Fibroblast of the aortic adventitia (primary cell): ENCODE results near the gene RAB40C. TPM values are rescaled to one million over a fixed set of nuclear protein-coding genes. Genes with fewer than 3 reads are reported as not detected.

ENCODE experiments used
- DNase-seq: peaks from one replicate; pipeline ENCODE4 v3.0.0-alpha.2; 2010; ENCODE audit warnings: low read depth
- H3K4me3 ChIP-seq: 2 replicates; pipeline ENCODE4 v1.5.1; 2011; ENCODE audit warnings: low read depth, mild to moderate bottlenecking, control low read depth, low read length, moderate library complexity
- total RNA-seq: library from RNA; depleted of rRNA; stranded (reverse); fragments of >200 nt; gene quantifications from 2 replicates; pipeline ENCODE4 v1.2.3, GENCODE V29; 2012; ENCODE audit warnings: low replicate concordance
- TF ChIP-seq, protein P1 (sequence below): IDR thresholded peaks from 2 replicates; pipeline ENCODE4 v1.5.1; 2011; ENCODE audit warnings: mild to moderate bottlenecking, low read length, control low read depth, inconsistent platforms; ENCODE audit not compliant: insufficient read depth

The RAB40C gene
- total RNA-seq, 1 donor, result 12.0 TPM

GRCh38 chr16:559021-559380 lies 30.9 kb upstream of the RAB40C start:
- H3K4me3 ChIP-seq, result no peak overlapping the region
- DNase-seq, result no peak
- TF ChIP-seq, protein P1, sequence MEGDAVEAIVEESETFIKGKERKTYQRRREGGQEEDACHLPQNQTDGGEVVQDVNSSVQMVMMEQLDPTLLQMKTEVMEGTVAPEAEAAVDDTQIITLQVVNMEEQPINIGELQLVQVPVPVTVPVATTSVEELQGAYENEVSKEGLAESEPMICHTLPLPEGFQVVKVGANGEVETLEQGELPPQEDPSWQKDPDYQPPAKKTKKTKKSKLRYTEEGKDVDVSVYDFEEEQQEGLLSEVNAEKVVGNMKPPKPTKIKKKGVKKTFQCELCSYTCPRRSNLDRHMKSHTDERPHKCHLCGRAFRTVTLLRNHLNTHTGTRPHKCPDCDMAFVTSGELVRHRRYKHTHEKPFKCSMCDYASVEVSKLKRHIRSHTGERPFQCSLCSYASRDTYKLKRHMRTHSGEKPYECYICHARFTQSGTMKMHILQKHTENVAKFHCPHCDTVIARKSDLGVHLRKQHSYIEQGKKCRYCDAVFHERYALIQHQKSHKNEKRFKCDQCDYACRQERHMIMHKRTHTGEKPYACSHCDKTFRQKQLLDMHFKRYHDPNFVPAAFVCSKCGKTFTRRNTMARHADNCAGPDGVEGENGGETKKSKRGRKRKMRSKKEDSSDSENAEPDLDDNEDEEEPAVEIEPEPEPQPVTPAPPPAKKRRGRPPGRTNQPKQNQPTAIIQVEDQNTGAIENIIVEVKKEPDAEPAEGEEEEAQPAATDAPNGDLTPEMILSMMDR, result no peak

DNA sequence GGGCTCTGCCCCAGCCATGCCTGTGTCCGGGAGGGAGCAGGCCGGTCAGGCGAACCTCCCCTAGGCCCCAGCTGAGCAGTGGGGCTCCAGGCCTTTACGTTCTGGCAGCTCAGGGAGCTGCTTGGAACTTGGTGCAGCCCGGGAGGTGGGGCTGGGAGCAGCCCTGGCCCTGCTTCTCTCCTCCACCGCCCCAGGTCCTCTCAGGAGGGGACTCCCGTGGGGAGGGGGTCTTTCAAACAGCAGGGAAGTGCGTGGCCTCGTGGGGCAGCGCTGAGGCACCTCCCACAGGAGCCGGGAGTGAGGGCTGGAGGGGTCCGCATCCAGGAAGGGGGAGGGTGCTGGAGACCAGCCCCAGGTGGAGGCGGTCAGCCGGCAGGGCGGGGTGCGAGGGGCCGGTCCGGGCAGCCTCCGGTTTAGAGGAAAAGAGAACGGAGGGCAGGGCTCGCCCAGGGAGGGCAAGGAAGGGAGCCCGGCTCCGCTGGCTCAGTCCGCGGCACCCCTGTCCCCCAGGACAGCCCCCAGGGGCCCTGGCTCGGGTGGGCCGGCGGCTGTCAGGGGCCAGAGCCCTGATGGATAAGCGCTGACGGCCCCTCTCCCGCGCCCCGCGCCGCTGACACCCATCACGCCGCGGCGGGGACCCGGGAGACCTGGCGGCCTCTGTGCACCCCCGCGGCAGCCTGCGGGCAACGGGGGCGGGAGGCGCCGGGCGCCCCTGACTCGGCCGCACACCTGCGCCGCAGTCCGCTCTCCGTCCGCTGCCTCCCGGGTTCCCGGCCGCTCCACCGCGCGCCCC lies 30.3 kb upstream of the RAB40C start:
- DNase-seq, result no peak
- H3K4me3 ChIP-seq, result no peak overlapping the region
- TF ChIP-seq, protein P1, result no peak

DNA sequence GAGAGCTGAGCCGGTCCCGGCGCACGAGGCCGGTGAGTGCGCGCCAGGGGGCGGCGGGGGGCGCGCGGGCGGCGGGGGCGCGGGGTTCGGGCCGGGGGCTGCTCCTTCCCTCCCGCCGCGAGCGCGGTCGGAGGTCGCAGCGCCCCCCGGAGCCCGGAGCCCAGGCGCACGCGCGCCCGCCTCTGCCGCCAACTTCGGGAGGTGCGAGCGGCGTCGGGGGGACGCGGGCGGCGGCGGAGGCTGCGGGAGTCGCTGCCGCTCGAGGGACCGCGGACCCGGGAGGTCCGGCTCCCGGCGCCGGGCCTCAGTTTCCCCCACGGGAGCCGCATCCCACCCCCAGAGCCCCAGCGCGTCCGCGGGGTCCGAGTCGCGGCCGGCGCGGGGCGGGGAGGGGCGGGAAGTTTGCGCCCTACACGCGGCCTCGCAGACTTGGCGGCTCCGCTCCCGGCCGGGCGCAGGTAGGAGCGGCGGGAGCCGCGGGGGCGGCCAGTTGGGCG lies 29.6 kb upstream of the RAB40C start, which contains the start of gene PRR35:
Gene PRR35 (plus strand): TSS at position 191 of the 497 bp plus-strand sequence. CDS start 2,901 bp downstream, outside the sequence.
- DNase-seq, result no peak
- TF ChIP-seq, protein P1, result no peak
- H3K4me3 ChIP-seq, result no peak within 1 kb of the TSS

DNA sequence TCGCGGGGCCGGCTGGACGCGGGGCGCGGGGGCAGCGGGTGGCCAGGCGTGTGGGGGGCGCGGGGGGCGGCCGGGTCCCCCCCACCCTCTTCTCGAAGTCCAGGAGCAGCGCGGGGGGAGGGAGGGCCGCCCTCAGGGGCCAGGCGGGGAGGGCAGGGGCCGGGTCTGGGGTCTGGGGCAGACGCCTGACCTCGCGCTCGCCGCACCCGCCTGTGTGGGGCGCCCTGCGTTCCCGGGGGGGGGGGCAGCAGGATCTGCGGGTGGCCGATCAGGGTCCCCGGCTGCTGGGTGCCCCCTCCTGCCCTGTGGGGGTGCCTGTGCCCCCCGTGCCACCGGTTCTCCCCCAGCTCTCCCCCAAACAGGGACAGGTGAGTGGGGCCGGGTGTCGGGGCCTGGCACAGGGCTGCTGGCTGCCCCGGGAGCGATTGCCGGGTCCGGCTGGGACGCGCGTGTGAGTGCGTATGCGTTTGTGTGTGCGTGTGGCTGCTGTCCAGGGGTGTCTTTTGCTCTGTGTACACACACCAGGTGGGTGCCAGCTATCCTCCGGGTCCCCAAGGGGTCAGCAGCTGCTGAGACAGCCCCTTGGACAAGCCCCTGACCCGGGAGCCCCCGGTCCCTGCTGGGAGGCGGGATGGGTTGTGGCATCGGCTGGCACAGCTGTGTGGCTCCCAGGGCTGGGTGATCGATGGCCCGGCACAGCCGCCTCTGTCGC lies 29.0 kb upstream of the RAB40C start:
- H3K4me3 ChIP-seq, result no peak overlapping the region

GRCh38 chr16:561413-561794 lies 28.5 kb upstream of the RAB40C start:
- TF ChIP-seq, protein P1, result no peak
- no peak for DNase-seq
- no peak overlapping the region for H3K4me3 ChIP-seq

More for the DNA sequence above, 29.0 kb upstream of the RAB40C start:
- DNase-seq, result no peak
- TF ChIP-seq, protein P1, result no peak

DNA sequence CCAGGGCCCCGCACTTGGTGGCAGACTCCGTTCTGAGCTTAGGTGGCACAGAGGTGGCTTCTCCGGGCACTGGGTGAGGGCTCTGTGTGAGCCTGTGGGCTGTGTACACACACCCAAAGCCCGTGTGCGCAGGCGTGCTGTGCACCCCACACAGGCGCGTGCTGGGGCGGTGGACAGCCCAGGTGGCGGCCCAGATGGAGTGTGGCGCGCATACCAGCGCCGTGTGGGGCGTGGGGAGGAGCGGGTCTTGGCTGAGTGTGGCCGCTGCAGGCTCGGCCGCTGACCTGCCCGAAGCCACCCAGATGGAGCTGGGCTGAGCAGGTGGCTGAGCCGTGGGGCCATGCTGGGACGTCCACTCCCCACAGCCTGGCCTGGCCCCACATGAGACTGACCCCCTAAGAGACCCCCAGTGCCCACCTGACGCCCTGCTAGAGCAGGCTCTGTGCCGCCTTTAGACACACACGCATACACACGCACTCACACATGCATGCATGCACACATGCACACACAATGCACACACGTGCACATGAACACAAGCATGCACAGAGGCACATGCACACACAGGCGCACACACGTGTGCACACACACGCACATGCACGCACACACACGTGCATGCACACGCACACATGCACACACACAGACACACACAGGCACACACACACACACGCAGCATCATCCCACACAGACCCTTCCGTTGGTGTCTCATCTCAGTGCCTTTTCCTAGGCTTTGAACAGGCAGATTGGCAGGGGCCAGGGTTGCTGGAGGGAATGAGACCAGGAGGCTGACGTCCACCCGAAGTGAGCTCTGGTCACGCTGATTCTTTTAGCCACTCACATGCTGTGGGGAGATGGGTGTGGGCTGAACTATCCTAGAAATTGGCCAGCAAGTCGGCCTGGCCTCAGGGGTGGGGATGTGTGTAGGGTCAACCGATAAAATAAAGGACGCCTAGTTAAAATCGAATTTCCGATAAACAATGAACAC lies 27.6 kb upstream of the RAB40C start:
- TF ChIP-seq, protein P1, result no peak

More for the DNA sequence above, 27.6 kb upstream of the RAB40C start:
- H3K4me3 ChIP-seq, result no peak overlapping the region
- DNase-seq, result no peak
